Loucy (cell line): ENCODE results near the gene MCHR1.

Experiments used
- CTCF ChIP-seq: fragments of 200-600 bp; sonication (generic); conservative IDR thresholded peaks from 2 replicates; pipeline ENCODE4 v1.5.1; 2014; ENCODE audit warnings: mild to moderate bottlenecking, antibody characterized with exemption, low read length
- EZH2phosphoT487 ChIP-seq: fragments of 200-600 bp; IDR thresholded peaks from 2 replicates; pipeline ENCODE4 v1.6.1; 2018; ENCODE audit warnings: antibody characterized with exemption, mild to moderate bottlenecking, moderate library complexity, borderline replicate concordance

GRCh38 chr22:40720538-40721256 is 41.4 kb downstream of the MCHR1 start:
- TF ChIP-seq CTCF (no peak), EZH2phosphoT487 (no peak)
